Measurements from ENCODE around the gene TNFRSF1B.

Gene TNFRSF1B

GRCh38 chr1:12202577-12202976 is 35.8 kb downstream of the TNFRSF1B start:
- H3K9me3 ChIP-seq (replicated peaks; ENCODE audit: insufficient read depth, low read length): no peaks in the 10 kb centered on the region
- no peaks in the 10 kb centered on the region for H3K36me3 ChIP-seq (replicated peaks; ENCODE audit: insufficient read depth, low read length)
- no peaks in the 10 kb centered on the region for H3K9me2 ChIP-seq (replicated peaks; ENCODE audit: insufficient read depth, low read length)
- H4K20me1 ChIP-seq (ENCODE audit: insufficient read depth, low read length): no peaks in the 10 kb centered on the region
- no peak overlapping the region for H3K9ac ChIP-seq (ENCODE audit: low read length)
- H3K4me1 ChIP-seq (ENCODE audit: low read length): no peaks in the 10 kb centered on the region
- no peaks in the 10 kb centered on the region for H3F3A ChIP-seq (ENCODE audit: insufficient read depth, low read length)
- H3K4me3 ChIP-seq (ENCODE audit: low read length): no peak overlapping the region
- no peaks in the 10 kb centered on the region for H3K27me3 ChIP-seq (replicated peaks; ENCODE audit: insufficient read depth, low read length)
- no peak overlapping the region for H2AFZ ChIP-seq (ENCODE audit: low read length)
- H3K79me2 ChIP-seq (ENCODE audit: low read length): no peaks in the 10 kb centered on the region
- H3K4me2 ChIP-seq (ENCODE audit: low read depth, low read length): no peak overlapping the region
- no peak for DNase-seq
- H3K27ac ChIP-seq (ENCODE audit: low read length): no peak overlapping the region
- no peak for TF ChIP-seq EZH2phosphoT487 (IDR thresholded peaks at IDR 0.05; ENCODE audit: low read length)
- no peak for TF ChIP-seq EZH2 (optimal IDR thresholded peaks at IDR 0.05; ENCODE audit: low read depth, low read length)
- TF ChIP-seq CTCF (IDR thresholded peaks at IDR 0.05; ENCODE audit: low read length): no peak

GRCh38 chr1:12203216-12204007 is 36.6 kb downstream of the TNFRSF1B start:
- no peaks in the 10 kb centered on the region for H3K9me3 ChIP-seq (replicated peaks; ENCODE audit: insufficient read depth, low read length)
- H3K27ac ChIP-seq (ENCODE audit: low read length): no peak overlapping the region
- no peak for DNase-seq
- H4K20me1 ChIP-seq (ENCODE audit: insufficient read depth, low read length): no peaks in the 10 kb centered on the region
- no peaks in the 10 kb centered on the region for H3K9me2 ChIP-seq (replicated peaks; ENCODE audit: insufficient read depth, low read length)
- no peaks in the 10 kb centered on the region for H3K79me2 ChIP-seq (ENCODE audit: low read length)
- H3K27me3 ChIP-seq (replicated peaks; ENCODE audit: insufficient read depth, low read length): no peaks in the 10 kb centered on the region
- H3K9ac ChIP-seq (ENCODE audit: low read length): no peak overlapping the region
- H3K4me1 ChIP-seq (ENCODE audit: low read length): no peaks in the 10 kb centered on the region
- H3F3A ChIP-seq (ENCODE audit: insufficient read depth, low read length): no peaks in the 10 kb centered on the region
- no peak overlapping the region for H2AFZ ChIP-seq (ENCODE audit: low read length)
- no peak overlapping the region for H3K4me2 ChIP-seq (ENCODE audit: low read depth, low read length)
- no peak overlapping the region for H3K4me3 ChIP-seq (ENCODE audit: low read length)
- H3K36me3 ChIP-seq (replicated peaks; ENCODE audit: insufficient read depth, low read length): no peaks in the 10 kb centered on the region
- TF ChIP-seq EZH2phosphoT487 (IDR thresholded peaks at IDR 0.05; ENCODE audit: low read length) (no peak), EZH2 (optimal IDR thresholded peaks at IDR 0.05; ENCODE audit: low read depth, low read length) (no peak), CTCF (IDR thresholded peaks at IDR 0.05; ENCODE audit: low read length) (no peak)

- Histone ChIP-seq H2AFZ (ENCODE audit: low read length) (no peak overlapping the region), H3K79me2 (ENCODE audit: low read length) (no peaks in the 10 kb centered on the region), H3K9me2 (replicated peaks; ENCODE audit: insufficient read depth, low read length) (no peaks in the 10 kb centered on the region), H3K9ac (ENCODE audit: low read length) (no peak overlapping the region), H3K27me3 (replicated peaks; ENCODE audit: insufficient read depth, low read length) (no peaks in the 10 kb centered on the region), H3K9me3 (replicated peaks; ENCODE audit: insufficient read depth, low read length) (no peaks in the 10 kb centered on the region), H4K20me1 (ENCODE audit: insufficient read depth, low read length) (no peaks in the 10 kb centered on the region), H3K27ac (ENCODE audit: low read length) (no peak overlapping the region), H3F3A (ENCODE audit: insufficient read depth, low read length) (no peaks in the 10 kb centered on the region), H3K4me2 (ENCODE audit: low read depth, low read length) (no peak overlapping the region), H3K4me3 (ENCODE audit: low read length) (no peak overlapping the region), H3K4me1 (ENCODE audit: low read length) (peaks cover 2% of the 10 kb centered on the region), H3K36me3 (replicated peaks; ENCODE audit: insufficient read depth, low read length) (no peaks in the 10 kb centered on the region)
- TF ChIP-seq EZH2phosphoT487 (IDR thresholded peaks at IDR 0.05; ENCODE audit: low read length) (no peak), CTCF (IDR thresholded peaks at IDR 0.05; ENCODE audit: low read length) (no peak), EZH2 (optimal IDR thresholded peaks at IDR 0.05; ENCODE audit: low read depth, low read length) (no peak)
- no peak for DNase-seq
These were observed 37.3 kb downstream of the TNFRSF1B start for GRCh38 chr1:12204140-12204539.
